DOHH2 (cell line): Measurements from ENCODE around the gene GFER.
A peak's percentile ranks its signal among the peaks of the same experiment; 100 is the strongest.

Experiments
- H3F3A ChIP-seq: fragments of 200-600 bp; sonication (generic), shearing (Covaris generic); 2 replicates; pipeline ENCODE4 v1.6.0; 2016; ENCODE audit warnings: antibody characterized with exemption, mild to moderate bottlenecking; ENCODE audit not compliant: control insufficient read depth, insufficient read depth
- H3K27ac ChIP-seq: fragments of 200-600 bp; sonication (generic); 2 replicates; pipeline ENCODE4 v1.5.1; 2014; ENCODE audit warnings: low read depth, mild to moderate bottlenecking, low read length, moderate library complexity
- H3K27me3 ChIP-seq: fragments of 200-600 bp; sonication (generic); 2 replicates; pipeline ENCODE4 v1.6.1; 2014; ENCODE audit warnings: mild to moderate bottlenecking, low read length, mixed read lengths; ENCODE audit not compliant: control insufficient read depth
- H3K36me3 ChIP-seq: fragments of 200-600 bp; sonication (generic); 2 replicates; pipeline ENCODE4 v1.6.1; 2014; ENCODE audit warnings: mild to moderate bottlenecking, low read length, moderate library complexity, mixed read lengths; ENCODE audit not compliant: control insufficient read depth
- H3K4me1 ChIP-seq: fragments of 200-600 bp; sonication (generic); 2 replicates; pipeline ENCODE4 v1.6.1; 2014; ENCODE audit warnings: mild to moderate bottlenecking, low read length, mixed read lengths; ENCODE audit not compliant: control insufficient read depth
- H3K4me2 ChIP-seq: fragments of 200-600 bp; sonication (generic); 2 replicates; pipeline ENCODE4 v1.6.0; 2014; ENCODE audit warnings: mild to moderate bottlenecking, low read length, moderate library complexity
- H3K4me3 ChIP-seq: fragments of 200-600 bp; sonication (generic); 2 replicates; pipeline ENCODE4 v1.5.1; 2014; ENCODE audit warnings: mild to moderate bottlenecking, low read length, mixed read lengths
- H3K79me2 ChIP-seq: fragments of 200-600 bp; sonication (generic); 2 replicates; pipeline ENCODE4 v1.6.1; 2014; ENCODE audit warnings: mild to moderate bottlenecking, low read length, mixed read lengths; ENCODE audit not compliant: control insufficient read depth
- H3K9me2 ChIP-seq: fragments of 200-600 bp; sonication (generic); replicated peaks from 2 replicates; pipeline ENCODE4 v1.6.1; 2014; ENCODE audit warnings: mild to moderate bottlenecking, low read length, mixed read lengths; ENCODE audit not compliant: control insufficient read depth
- H3K9me3 ChIP-seq: fragments of 200-600 bp; sonication (generic); 2 replicates; pipeline ENCODE4 v1.6.1; 2014; ENCODE audit warnings: antibody characterized with exemption, low read length, mixed read lengths; ENCODE audit not compliant: control insufficient read depth, insufficient read depth
- H4K20me1 ChIP-seq: fragments of 200-600 bp; sonication (generic); 2 replicates; pipeline ENCODE4 v1.6.0; 2014; ENCODE audit warnings: low read depth, mild to moderate bottlenecking, antibody characterized with exemption, low read length, moderate library complexity; ENCODE audit not compliant: control insufficient read depth, insufficient read depth
- CTCF ChIP-seq: fragments of 200-600 bp; sonication (generic); IDR thresholded peaks from one replicate; pipeline ENCODE4 v1.5.1; 2014; ENCODE audit warnings: antibody characterized with exemption, mild to moderate bottlenecking, low read depth, low read length; ENCODE audit not compliant: poor library complexity, severe bottlenecking
- EZH2phosphoT487 ChIP-seq: fragments of 200-600 bp; sonication (generic); IDR thresholded peaks from 2 replicates; pipeline ENCODE4 v1.6.1; 2017; ENCODE audit warnings: borderline replicate concordance, mild to moderate bottlenecking, antibody characterized with exemption, low read length, moderate library complexity, mixed read lengths

The GFER gene

GRCh38 chr16:1991948-1992703, 8.1 kb downstream of the GFER start:
- peaks cover 5% of the 10 kb centered on the region; the same call in 1 of the 2 replicates for H3K9me3 ChIP-seq
- peak overlapping the region; percentile 100 for H3K4me2 ChIP-seq
- H3K9me2 ChIP-seq = no peaks in the 10 kb centered on the region
- H3K36me3 ChIP-seq = peaks cover 21% of the 10 kb centered on the region
- H3K4me1 ChIP-seq = peaks cover 44% of the 10 kb centered on the region
- H3K27ac ChIP-seq = peak overlapping the region; percentile 77
- peaks cover 19% of the 10 kb centered on the region for H3K27me3 ChIP-seq
- H3K4me3 ChIP-seq = peak overlapping the region; percentile 93
- H4K20me1 ChIP-seq = no peaks in the 10 kb centered on the region
- TF ChIP-seq CTCF (no peak), EZH2phosphoT487 (no peak)
- H3K79me2 ChIP-seq = no peaks in the 10 kb centered on the region
- peaks cover 40% of the 10 kb centered on the region for H3F3A ChIP-seq

GRCh38 chr16:1992704-1993317, 8.8 kb downstream of the GFER start:
- H3K4me1 ChIP-seq = peaks cover 44% of the 10 kb centered on the region
- TF ChIP-seq EZH2phosphoT487 = no peak
- no peak for TF ChIP-seq CTCF
- H3K27me3 ChIP-seq = peaks cover 19% of the 10 kb centered on the region
- no peaks in the 10 kb centered on the region for H4K20me1 ChIP-seq
- peaks cover 27% of the 10 kb centered on the region for H3K36me3 ChIP-seq
- peaks cover 5% of the 10 kb centered on the region; the same call in 1 of the 2 replicates for H3K9me3 ChIP-seq
- H3K9me2 ChIP-seq = no peaks in the 10 kb centered on the region
- H3K4me2 ChIP-seq = peak overlapping the region; percentile 10; the same call in 1 of the 2 replicates
- H3K27ac ChIP-seq = no peak overlapping the region
- H3K4me3 ChIP-seq = no peak overlapping the region
- H3F3A ChIP-seq = peaks cover 42% of the 10 kb centered on the region
- H3K79me2 ChIP-seq = no peaks in the 10 kb centered on the region

- peaks cover 38% of the 10 kb centered on the region for H3F3A ChIP-seq
- H3K36me3 ChIP-seq = peaks cover 36% of the 10 kb centered on the region
- TF ChIP-seq CTCF (no peak), EZH2phosphoT487 (no peak)
- no peaks in the 10 kb centered on the region for H4K20me1 ChIP-seq
- peaks cover 5% of the 10 kb centered on the region; the same call in 1 of the 2 replicates for H3K9me3 ChIP-seq
- H3K27me3 ChIP-seq = peaks cover 17% of the 10 kb centered on the region
- H3K27ac ChIP-seq = peak overlapping the region; percentile 34
- peaks cover 44% of the 10 kb centered on the region for H3K4me1 ChIP-seq
- no peaks in the 10 kb centered on the region for H3K9me2 ChIP-seq
- no peak overlapping the region for H3K4me3 ChIP-seq
- H3K4me2 ChIP-seq = peak overlapping the region; percentile 10
- H3K79me2 ChIP-seq = no peaks in the 10 kb centered on the region
Observed at GRCh38 chr16:1993731-1994131, 9.7 kb downstream of the GFER start.
